Endothelial cell of umbilical vein (primary cell): Measurements from ENCODE around the gene DGKB.

ENCODE experiments used
- EZH2 ChIP-seq: IDR thresholded peaks from 2 replicates; pipeline ENCODE4 v1.6.1; 2012; ENCODE audit warnings: borderline replicate concordance, low read depth, mild to moderate bottlenecking, moderate library complexity, low read length, inconsistent platforms; ENCODE audit not compliant: severe bottlenecking
- FOS ChIP-seq: IDR thresholded peaks from 2 replicates; pipeline ENCODE4 v1.6.1; 2011; ENCODE audit warnings: mild to moderate bottlenecking, low read length, moderate library complexity, borderline replicate concordance; ENCODE audit not compliant: insufficient read depth
- GATA2 ChIP-seq: IDR thresholded peaks from 2 replicates; pipeline ENCODE4 v1.7.0; 2011; ENCODE audit warnings: low read depth, mild to moderate bottlenecking, moderate library complexity, mixed read lengths, low read length; ENCODE audit not compliant: insufficient read length, insufficient read depth
- JUN ChIP-seq: IDR thresholded peaks from 2 replicates; pipeline ENCODE4 v1.6.1; 2011; ENCODE audit warnings: borderline replicate concordance, low read depth; ENCODE audit not compliant: insufficient read length, insufficient read depth
- MYC ChIP-seq: IDR thresholded peaks from one replicate; pipeline ENCODE4 v1.6.1; 2011; ENCODE audit warnings: mild to moderate bottlenecking, low read depth, low read length
- POLR2A ChIP-seq: IDR thresholded peaks from 2 replicates; pipeline ENCODE4 v1.6.1; 2012; ENCODE audit warnings: low read depth, mild to moderate bottlenecking, control low read depth, low read length
- POLR2AphosphoS5 ChIP-seq: IDR thresholded peaks from 2 replicates; pipeline ENCODE4 v1.6.1; 2012; ENCODE audit warnings: low read depth, mild to moderate bottlenecking, control low read depth, low read length, moderate library complexity; ENCODE audit not compliant: insufficient read depth
- TF ChIP-seq, protein P1 (sequence below), 2 donors: IDR thresholded peaks; 1 replicate in 1 of 2; 2 replicates in 1 of 2; pipeline ENCODE4 v1.5.1; 2011; ENCODE audit warnings: low read length in 2 of 2, mild to moderate bottlenecking in 2 of 2, moderate library complexity in 2 of 2, control low read depth in 1 of 2, inconsistent platforms in 1 of 2, low read depth in 1 of 2; ENCODE audit not compliant: insufficient read depth in 1 of 2; ENCODE audit errors: extremely low read depth in 1 of 2
- TF ChIP-seq, protein P2 (sequence below): IDR thresholded peaks from 2 replicates; pipeline ENCODE4 v1.6.1; 2011; ENCODE audit not compliant: insufficient read depth, insufficient read length

DNA sequence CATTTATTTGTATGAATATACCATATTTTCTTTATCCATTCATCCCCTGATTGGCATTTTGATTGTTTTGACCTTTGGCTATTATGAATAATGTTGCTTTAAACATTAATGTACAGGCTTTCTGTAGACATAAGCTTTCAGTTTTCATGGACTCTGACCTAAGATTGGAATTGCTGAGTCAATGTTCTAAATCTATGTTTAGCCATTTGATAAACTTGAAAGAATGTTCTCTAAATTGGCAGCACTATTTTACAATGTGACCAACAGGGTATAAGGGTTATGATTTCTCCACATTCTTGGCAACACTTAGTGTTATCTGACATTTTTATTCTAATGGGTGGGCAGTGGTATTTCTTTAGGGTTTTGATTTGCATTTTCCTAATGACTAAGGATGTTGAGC lies 683.4 kb downstream of the DGKB start:
- TF ChIP-seq, protein P1, sequence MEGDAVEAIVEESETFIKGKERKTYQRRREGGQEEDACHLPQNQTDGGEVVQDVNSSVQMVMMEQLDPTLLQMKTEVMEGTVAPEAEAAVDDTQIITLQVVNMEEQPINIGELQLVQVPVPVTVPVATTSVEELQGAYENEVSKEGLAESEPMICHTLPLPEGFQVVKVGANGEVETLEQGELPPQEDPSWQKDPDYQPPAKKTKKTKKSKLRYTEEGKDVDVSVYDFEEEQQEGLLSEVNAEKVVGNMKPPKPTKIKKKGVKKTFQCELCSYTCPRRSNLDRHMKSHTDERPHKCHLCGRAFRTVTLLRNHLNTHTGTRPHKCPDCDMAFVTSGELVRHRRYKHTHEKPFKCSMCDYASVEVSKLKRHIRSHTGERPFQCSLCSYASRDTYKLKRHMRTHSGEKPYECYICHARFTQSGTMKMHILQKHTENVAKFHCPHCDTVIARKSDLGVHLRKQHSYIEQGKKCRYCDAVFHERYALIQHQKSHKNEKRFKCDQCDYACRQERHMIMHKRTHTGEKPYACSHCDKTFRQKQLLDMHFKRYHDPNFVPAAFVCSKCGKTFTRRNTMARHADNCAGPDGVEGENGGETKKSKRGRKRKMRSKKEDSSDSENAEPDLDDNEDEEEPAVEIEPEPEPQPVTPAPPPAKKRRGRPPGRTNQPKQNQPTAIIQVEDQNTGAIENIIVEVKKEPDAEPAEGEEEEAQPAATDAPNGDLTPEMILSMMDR (IDR thresholded peaks at IDR 0.05; ENCODE audit: extremely low read depth in 1 of 2, insufficient read depth in 1 of 2, low read depth in 1 of 2, low read length in 2 of 2), result no peak
- no peak for TF ChIP-seq POLR2A
- TF ChIP-seq POLR2AphosphoS5, result no peak
- no peak for TF ChIP-seq MYC
- no peak for TF ChIP-seq EZH2
- no peak for TF ChIP-seq GATA2
- TF ChIP-seq, protein P2, sequence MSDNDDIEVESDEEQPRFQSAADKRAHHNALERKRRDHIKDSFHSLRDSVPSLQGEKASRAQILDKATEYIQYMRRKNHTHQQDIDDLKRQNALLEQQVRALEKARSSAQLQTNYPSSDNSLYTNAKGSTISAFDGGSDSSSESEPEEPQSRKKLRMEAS, result no peak
- no peak for TF ChIP-seq JUN
- no peak for TF ChIP-seq FOS
